GM23338 (cell line): ENCODE results near the gene STPG2. TPM values are rescaled to one million over a fixed set of nuclear protein-coding genes. Genes with fewer than 3 reads are reported as not detected.

Experiments used
- ATAC-seq: fragments of 200-7000 bp; cut with Tn5 transposase; 3 replicates; pipeline ENCODE4 v1.9.1; 2020
- DNase-seq: peaks from one replicate; pipeline ENCODE4 v3.0.0-alpha.2; 2015; ENCODE audit warnings: low spot score
- H2AFZ ChIP-seq: fragments of 200-600 bp; sonication (generic); 2 replicates; pipeline ENCODE4 v1.8.0; 2016; ENCODE audit warnings: antibody characterized with exemption, mild to moderate bottlenecking, moderate library complexity
- H3F3A ChIP-seq: fragments of 200-600 bp; sonication (generic); replicated peaks from 2 replicates; pipeline ENCODE4 v1.8.0; 2017; ENCODE audit warnings: antibody characterized with exemption, mixed run types, low read depth
- H3K27ac ChIP-seq: fragments of 200-600 bp; sonication (generic); 2 replicates; pipeline ENCODE4 v1.6.1; 2016; ENCODE audit warnings: low read depth
- H3K27me3 ChIP-seq: fragments of 200-600 bp; sonication (generic); 2 replicates; pipeline ENCODE4 v1.8.0; 2016; ENCODE audit warnings: mild to moderate bottlenecking, mixed run types, moderate library complexity; ENCODE audit not compliant: insufficient read depth
- H3K36me3 ChIP-seq: fragments of 200-600 bp; sonication (generic); 2 replicates; pipeline ENCODE4 v1.8.0; 2016; ENCODE audit warnings: mild to moderate bottlenecking; ENCODE audit not compliant: insufficient read depth
- H3K4me1 ChIP-seq: fragments of 200-600 bp; sonication (generic); 2 replicates; pipeline ENCODE4 v1.8.0; 2016; ENCODE audit warnings: mild to moderate bottlenecking, moderate library complexity; ENCODE audit not compliant: insufficient read depth
- H3K4me2 ChIP-seq: fragments of 200-600 bp; sonication (generic); 2 replicates; pipeline ENCODE4 v1.7.1; 2017; ENCODE audit warnings: mixed run types
- H3K4me3 ChIP-seq: fragments of 200-600 bp; sonication (generic); 2 replicates; pipeline ENCODE4 v1.6.1; 2016; ENCODE audit warnings: mixed run types
- H3K79me2 ChIP-seq: fragments of 200-600 bp; sonication (generic); replicated peaks from 2 replicates; pipeline ENCODE4 v1.8.0; 2017; ENCODE audit warnings: mild to moderate bottlenecking; ENCODE audit not compliant: insufficient read depth
- H3K9me2 ChIP-seq: fragments of 200-600 bp; sonication (generic); 2 replicates; pipeline ENCODE4 v1.8.0; 2017; ENCODE audit not compliant: insufficient read depth
- H4K20me1 ChIP-seq: fragments of 200-600 bp; sonication (generic); replicated peaks from 2 replicates; pipeline ENCODE4 v1.8.0; 2017; ENCODE audit warnings: mild to moderate bottlenecking; ENCODE audit not compliant: insufficient read depth
- H3K27ac Mint-ChIP-seq: 2 replicates; pipeline ENCODE4 v1.8.0; 2020; ENCODE audit warnings: inconsistent platforms, mild to moderate bottlenecking, moderate library complexity, mixed read lengths
- H3K27me3 Mint-ChIP-seq: 3 replicates; pipeline ENCODE4 v1.8.0; 2022; ENCODE audit warnings: low read depth, mild to moderate bottlenecking, moderate library complexity, mixed read lengths, inconsistent platforms; ENCODE audit not compliant: insufficient read depth, poor library complexity
- H3K36me3 Mint-ChIP-seq: 3 replicates; pipeline ENCODE4 v1.8.0; 2021; ENCODE audit warnings: low read depth, mild to moderate bottlenecking, inconsistent platforms, moderate library complexity, mixed read lengths
- H3K4me1 Mint-ChIP-seq: 3 replicates; pipeline ENCODE4 v1.8.0; 2020; ENCODE audit warnings: mild to moderate bottlenecking, inconsistent platforms, mixed read lengths
- H3K4me3 Mint-ChIP-seq: 3 replicates; pipeline ENCODE4 v1.8.0; 2021; ENCODE audit warnings: moderate library complexity, mild to moderate bottlenecking, inconsistent platforms, mixed read lengths
- H3K9me3 Mint-ChIP-seq: 3 replicates; pipeline ENCODE4 v1.8.0; 2020; ENCODE audit warnings: moderate library complexity, mild to moderate bottlenecking, inconsistent platforms, mixed read lengths
- CREB1 ChIP-seq: fragments of 250-450 bp; sonication (Bioruptor Pico); IDR thresholded peaks from 2 replicates; pipeline ENCODE4 v1.5.0; 2020; ENCODE audit warnings: low read depth, mild to moderate bottlenecking, moderate library complexity
- CTCF ChIP-seq, 2 experiments: fragments of 200-600 bp in 1 of 2; sonication (generic) in 1 of 2; conservative IDR thresholded peaks; 2 replicates each; pipeline versions ENCODE4 v1.5.1 to v1.6.1; 2016 to 2017; ENCODE audit warnings: antibody characterized with exemption in 2 of 2, low read depth in 2 of 2, mild to moderate bottlenecking in 2 of 2, moderate library complexity in 1 of 2
- ETS1 ChIP-seq: IDR thresholded peaks from 2 replicates; pipeline ENCODE4 v1.6.1; 2016; ENCODE audit warnings: antibody characterized with exemption
- EZH2 ChIP-seq: fragments of 200-600 bp; sonication (generic); IDR thresholded peaks from one replicate; pipeline ENCODE4 v1.8.0; 2017; ENCODE audit warnings: antibody characterized with exemption, mild to moderate bottlenecking, low read depth; ENCODE audit not compliant: unreplicated experiment
- EZH2phosphoT487 ChIP-seq: fragments of 200-600 bp; sonication (generic); IDR thresholded peaks from one replicate; pipeline ENCODE4 v1.8.1; 2018; ENCODE audit warnings: antibody characterized with exemption; ENCODE audit not compliant: unreplicated experiment
- JUNB ChIP-seq: IDR thresholded peaks from one replicate; pipeline ENCODE4 v1.6.1; 2016; ENCODE audit warnings: antibody characterized with exemption; ENCODE audit not compliant: unreplicated experiment
- NANOG ChIP-seq: IDR thresholded peaks from 2 replicates; pipeline ENCODE4 v1.6.1; 2016; ENCODE audit warnings: antibody characterized with exemption, borderline replicate concordance
- POLR2AphosphoS5 ChIP-seq: IDR thresholded peaks from 2 replicates; pipeline ENCODE4 v1.6.1; 2016; ENCODE audit warnings: antibody characterized with exemption, low read depth
- STAT1 ChIP-seq: IDR thresholded peaks from one replicate; pipeline ENCODE4 v1.6.1; 2016; ENCODE audit warnings: antibody characterized with exemption; ENCODE audit not compliant: unreplicated experiment
- ZNF114 ChIP-seq: fragments of 250-450 bp; sonication (Bioruptor Pico); IDR thresholded peaks from 2 replicates; pipeline ENCODE4 v1.5.0; 2020; ENCODE audit warnings: mild to moderate bottlenecking, moderate library complexity
- ZNF331 ChIP-seq: fragments of 250-450 bp; sonication (Bioruptor Pico); IDR thresholded peaks from 2 replicates; pipeline ENCODE4 v1.5.0; 2020; ENCODE audit warnings: low read depth, mild to moderate bottlenecking, moderate library complexity
- polyA plus RNA-seq: library from polyadenylated mRNA; unstranded; fragments of >200 nt; fragmentation: Nextera tagmentation; extraction: Ambion mirVana; gene quantifications from 2 replicates; pipeline ENCODE4 v1.2.1, GENCODE V29; 2016
- total RNA-seq: library from RNA; depleted of rRNA; stranded (reverse); fragments of >200 nt; shearing (Covaris generic); gene quantifications from 2 replicates; pipeline ENCODE4 v1.2.3, GENCODE V29; 2014
- TF ChIP-seq, protein P1 (sequence below): fragments of 250-450 bp; sonication (Bioruptor Pico); IDR thresholded peaks from 2 replicates; pipeline ENCODE4 v1.5.0; 2020; ENCODE audit warnings: mild to moderate bottlenecking, moderate library complexity
- TF ChIP-seq, protein P2 (sequence below): IDR thresholded peaks from one replicate; pipeline ENCODE4 v1.6.1; 2018; ENCODE audit warnings: antibody characterized with exemption; ENCODE audit not compliant: unreplicated experiment

STPG2 gene
- total and polyA plus RNA-seq, 2 experiments from 2014 or later = 0.17 to 0.32 TPM

- H3K27ac ChIP-seq = no peak overlapping the region
- no peaks in the 10 kb centered on the region for H3K4me1 Mint-ChIP-seq
Measured at GRCh38 chr4:97593248-97593647, 550.0 kb downstream of the STPG2 start.

More at GRCh38 chr4:97593248-97593647, 550.0 kb downstream of the STPG2 start:
- no peak overlapping the region for H3K27ac Mint-ChIP-seq
- no peaks in the 10 kb centered on the region for H3F3A ChIP-seq
- no peak overlapping the region for H3K4me2 ChIP-seq
- DNase-seq (no peak), ATAC-seq (no peak)
- no peaks in the 10 kb centered on the region; the same call in 1 of the 2 replicates for H3K9me2 ChIP-seq
- H2AFZ ChIP-seq = no peak overlapping the region
- no peaks in the 10 kb centered on the region for H3K79me2 ChIP-seq
- no peak for TF ChIP-seq EZH2phosphoT487
- no peak for TF ChIP-seq CTCF (conservative IDR thresholded peaks at IDR 0.05; ENCODE audit: low read depth in 2 of 2)
- no peak for TF ChIP-seq NANOG
- TF ChIP-seq POLR2AphosphoS5 = no peak
- TF ChIP-seq, protein P1, sequence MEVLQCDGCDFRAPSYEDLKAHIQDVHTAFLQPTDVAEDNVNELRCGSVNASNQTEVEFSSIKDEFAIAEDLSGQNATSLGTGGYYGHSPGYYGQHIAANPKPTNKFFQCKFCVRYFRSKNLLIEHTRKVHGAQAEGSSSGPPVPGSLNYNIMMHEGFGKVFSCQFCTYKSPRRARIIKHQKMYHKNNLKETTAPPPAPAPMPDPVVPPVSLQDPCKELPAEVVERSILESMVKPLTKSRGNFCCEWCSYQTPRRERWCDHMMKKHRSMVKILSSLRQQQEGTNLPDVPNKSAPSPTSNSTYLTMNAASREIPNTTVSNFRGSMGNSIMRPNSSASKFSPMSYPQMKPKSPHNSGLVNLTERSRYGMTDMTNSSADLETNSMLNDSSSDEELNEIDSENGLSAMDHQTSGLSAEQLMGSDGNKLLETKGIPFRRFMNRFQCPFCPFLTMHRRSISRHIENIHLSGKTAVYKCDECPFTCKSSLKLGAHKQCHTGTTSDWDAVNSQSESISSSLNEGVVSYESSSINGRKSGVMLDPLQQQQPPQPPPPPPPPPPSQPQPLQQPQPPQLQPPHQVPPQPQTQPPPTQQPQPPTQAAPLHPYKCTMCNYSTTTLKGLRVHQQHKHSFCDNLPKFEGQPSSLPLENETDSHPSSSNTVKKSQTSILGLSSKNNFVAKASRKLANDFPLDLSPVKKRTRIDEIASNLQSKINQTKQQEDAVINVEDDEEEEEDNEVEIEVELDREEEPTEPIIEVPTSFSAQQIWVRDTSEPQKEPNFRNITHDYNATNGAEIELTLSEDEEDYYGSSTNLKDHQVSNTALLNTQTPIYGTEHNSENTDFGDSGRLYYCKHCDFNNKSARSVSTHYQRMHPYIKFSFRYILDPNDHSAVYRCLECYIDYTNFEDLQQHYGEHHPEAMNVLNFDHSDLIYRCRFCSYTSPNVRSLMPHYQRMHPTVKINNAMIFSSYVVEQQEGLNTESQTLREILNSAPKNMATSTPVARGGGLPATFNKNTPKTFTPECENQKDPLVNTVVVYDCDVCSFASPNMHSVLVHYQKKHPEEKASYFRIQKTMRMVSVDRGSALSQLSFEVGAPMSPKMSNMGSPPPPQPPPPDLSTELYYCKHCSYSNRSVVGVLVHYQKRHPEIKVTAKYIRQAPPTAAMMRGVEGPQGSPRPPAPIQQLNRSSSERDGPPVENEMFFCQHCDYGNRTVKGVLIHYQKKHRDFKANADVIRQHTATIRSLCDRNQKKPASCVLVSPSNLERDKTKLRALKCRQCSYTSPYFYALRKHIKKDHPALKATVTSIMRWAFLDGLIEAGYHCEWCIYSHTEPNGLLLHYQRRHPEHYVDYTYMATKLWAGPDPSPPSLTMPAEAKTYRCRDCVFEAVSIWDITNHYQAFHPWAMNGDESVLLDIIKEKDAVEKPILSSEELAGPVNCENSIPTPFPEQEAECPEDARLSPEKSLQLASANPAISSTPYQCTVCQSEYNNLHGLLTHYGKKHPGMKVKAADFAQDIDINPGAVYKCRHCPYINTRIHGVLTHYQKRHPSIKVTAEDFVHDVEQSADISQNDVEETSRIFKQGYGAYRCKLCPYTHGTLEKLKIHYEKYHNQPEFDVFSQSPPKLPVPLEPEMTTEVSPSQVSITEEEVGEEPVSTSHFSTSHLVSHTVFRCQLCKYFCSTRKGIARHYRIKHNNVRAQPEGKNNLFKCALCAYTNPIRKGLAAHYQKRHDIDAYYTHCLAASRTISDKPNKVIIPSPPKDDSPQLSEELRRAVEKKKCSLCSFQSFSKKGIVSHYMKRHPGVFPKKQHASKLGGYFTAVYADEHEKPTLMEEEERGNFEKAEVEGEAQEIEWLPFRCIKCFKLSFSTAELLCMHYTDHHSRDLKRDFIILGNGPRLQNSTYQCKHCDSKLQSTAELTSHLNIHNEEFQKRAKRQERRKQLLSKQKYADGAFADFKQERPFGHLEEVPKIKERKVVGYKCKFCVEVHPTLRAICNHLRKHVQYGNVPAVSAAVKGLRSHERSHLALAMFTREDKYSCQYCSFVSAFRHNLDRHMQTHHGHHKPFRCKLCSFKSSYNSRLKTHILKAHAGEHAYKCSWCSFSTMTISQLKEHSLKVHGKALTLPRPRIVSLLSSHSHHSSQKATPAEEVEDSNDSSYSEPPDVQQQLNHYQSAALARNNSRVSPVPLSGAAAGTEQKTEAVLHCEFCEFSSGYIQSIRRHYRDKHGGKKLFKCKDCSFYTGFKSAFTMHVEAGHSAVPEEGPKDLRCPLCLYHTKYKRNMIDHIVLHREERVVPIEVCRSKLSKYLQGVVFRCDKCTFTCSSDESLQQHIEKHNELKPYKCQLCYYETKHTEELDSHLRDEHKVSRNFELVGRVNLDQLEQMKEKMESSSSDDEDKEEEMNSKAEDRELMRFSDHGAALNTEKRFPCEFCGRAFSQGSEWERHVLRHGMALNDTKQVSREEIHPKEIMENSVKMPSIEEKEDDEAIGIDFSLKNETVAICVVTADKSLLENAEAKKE (CRISPR knock-in tag) = no peak
- TF ChIP-seq, protein P2, sequence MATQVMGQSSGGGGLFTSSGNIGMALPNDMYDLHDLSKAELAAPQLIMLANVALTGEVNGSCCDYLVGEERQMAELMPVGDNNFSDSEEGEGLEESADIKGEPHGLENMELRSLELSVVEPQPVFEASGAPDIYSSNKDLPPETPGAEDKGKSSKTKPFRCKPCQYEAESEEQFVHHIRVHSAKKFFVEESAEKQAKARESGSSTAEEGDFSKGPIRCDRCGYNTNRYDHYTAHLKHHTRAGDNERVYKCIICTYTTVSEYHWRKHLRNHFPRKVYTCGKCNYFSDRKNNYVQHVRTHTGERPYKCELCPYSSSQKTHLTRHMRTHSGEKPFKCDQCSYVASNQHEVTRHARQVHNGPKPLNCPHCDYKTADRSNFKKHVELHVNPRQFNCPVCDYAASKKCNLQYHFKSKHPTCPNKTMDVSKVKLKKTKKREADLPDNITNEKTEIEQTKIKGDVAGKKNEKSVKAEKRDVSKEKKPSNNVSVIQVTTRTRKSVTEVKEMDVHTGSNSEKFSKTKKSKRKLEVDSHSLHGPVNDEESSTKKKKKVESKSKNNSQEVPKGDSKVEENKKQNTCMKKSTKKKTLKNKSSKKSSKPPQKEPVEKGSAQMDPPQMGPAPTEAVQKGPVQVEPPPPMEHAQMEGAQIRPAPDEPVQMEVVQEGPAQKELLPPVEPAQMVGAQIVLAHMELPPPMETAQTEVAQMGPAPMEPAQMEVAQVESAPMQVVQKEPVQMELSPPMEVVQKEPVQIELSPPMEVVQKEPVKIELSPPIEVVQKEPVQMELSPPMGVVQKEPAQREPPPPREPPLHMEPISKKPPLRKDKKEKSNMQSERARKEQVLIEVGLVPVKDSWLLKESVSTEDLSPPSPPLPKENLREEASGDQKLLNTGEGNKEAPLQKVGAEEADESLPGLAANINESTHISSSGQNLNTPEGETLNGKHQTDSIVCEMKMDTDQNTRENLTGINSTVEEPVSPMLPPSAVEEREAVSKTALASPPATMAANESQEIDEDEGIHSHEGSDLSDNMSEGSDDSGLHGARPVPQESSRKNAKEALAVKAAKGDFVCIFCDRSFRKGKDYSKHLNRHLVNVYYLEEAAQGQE = no peak
- TF ChIP-seq ETS1 = no peak
- no peak for TF ChIP-seq STAT1
- TF ChIP-seq JUNB = no peak
- TF ChIP-seq EZH2 = no peak
- no peak for TF ChIP-seq ZNF331 (CRISPR knock-in tag)
- TF ChIP-seq CREB1 (CRISPR knock-in tag) = no peak
- TF ChIP-seq ZNF114 (CRISPR knock-in tag) = no peak
- H3K4me1 ChIP-seq = no peaks in the 10 kb centered on the region
- H3K27me3 ChIP-seq = no peaks in the 10 kb centered on the region
- peaks cover 2% of the 10 kb centered on the region for H3K27me3 Mint-ChIP-seq
- no peak overlapping the region for H3K4me3 Mint-ChIP-seq
- no peaks in the 10 kb centered on the region for H3K36me3 ChIP-seq
- H3K36me3 Mint-ChIP-seq = no peaks in the 10 kb centered on the region
- H4K20me1 ChIP-seq = no peaks in the 10 kb centered on the region
- peaks cover 3% of the 10 kb centered on the region; the same call in 2 of the 3 replicates for H3K9me3 Mint-ChIP-seq
- no peak overlapping the region for H3K4me3 ChIP-seq
